ENCODE measurements around the gene MPND. TPM values are rescaled to one million over a fixed set of nuclear protein-coding genes. Genes with fewer than 3 reads are reported as not detected.
A peak's percentile ranks its signal among the peaks of the same experiment; 100 is the strongest.

The MPND gene
- total and polyA plus RNA-seq, 2 of the 13 experiments (the other 11 are each of a cell fraction or from before 2014, with no cell fraction given), result 10.8 to 15.8 TPM

DNA sequence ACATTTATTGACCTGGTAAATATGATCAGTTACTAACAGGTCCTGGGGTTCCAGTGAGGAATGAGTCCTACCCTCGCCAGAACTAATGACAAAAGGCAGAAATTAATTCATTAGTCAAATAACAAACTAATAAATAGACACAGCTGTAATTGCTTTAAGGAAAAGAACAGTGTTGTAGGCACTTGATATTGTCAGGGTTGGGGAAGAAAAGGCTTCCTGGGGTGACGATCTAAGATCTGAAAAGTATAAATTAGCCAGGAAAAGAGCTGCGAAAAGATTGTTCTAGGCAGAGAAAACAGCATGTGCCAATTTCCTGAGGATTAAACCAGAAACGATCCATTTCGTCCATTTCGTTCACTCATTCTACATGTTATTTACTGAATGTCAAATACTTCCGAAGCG lies 58.4 kb downstream of the MPND start (continued):
- TF ChIP-seq LCORL (IDR thresholded peaks at IDR 0.05) (no peak), LCORL (CRISPR knock-in tag; IDR thresholded peaks at IDR 0.05) (0 out of 2 replicates have a peak, but pooled peaks have one; percentile 29), FIP1L1 (IDR thresholded peaks at IDR 0.05; ENCODE audit: borderline replicate concordance, insufficient read depth, low read depth, low read length) (no peak), SIX4 (CRISPR knock-in tag; IDR thresholded peaks at IDR 0.05) (no peak), SIX1 (CRISPR knock-in tag; IDR thresholded peaks at IDR 0.05; ENCODE audit: borderline replicate concordance) (no peak), WIZ (CRISPR knock-in tag; IDR thresholded peaks at IDR 0.05) (no peak)
- TF ChIP-seq, protein P1, sequence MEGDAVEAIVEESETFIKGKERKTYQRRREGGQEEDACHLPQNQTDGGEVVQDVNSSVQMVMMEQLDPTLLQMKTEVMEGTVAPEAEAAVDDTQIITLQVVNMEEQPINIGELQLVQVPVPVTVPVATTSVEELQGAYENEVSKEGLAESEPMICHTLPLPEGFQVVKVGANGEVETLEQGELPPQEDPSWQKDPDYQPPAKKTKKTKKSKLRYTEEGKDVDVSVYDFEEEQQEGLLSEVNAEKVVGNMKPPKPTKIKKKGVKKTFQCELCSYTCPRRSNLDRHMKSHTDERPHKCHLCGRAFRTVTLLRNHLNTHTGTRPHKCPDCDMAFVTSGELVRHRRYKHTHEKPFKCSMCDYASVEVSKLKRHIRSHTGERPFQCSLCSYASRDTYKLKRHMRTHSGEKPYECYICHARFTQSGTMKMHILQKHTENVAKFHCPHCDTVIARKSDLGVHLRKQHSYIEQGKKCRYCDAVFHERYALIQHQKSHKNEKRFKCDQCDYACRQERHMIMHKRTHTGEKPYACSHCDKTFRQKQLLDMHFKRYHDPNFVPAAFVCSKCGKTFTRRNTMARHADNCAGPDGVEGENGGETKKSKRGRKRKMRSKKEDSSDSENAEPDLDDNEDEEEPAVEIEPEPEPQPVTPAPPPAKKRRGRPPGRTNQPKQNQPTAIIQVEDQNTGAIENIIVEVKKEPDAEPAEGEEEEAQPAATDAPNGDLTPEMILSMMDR (CRISPR knock-in tag; IDR thresholded peaks at IDR 0.05), result no peak
- TF ChIP-seq, protein P2, sequence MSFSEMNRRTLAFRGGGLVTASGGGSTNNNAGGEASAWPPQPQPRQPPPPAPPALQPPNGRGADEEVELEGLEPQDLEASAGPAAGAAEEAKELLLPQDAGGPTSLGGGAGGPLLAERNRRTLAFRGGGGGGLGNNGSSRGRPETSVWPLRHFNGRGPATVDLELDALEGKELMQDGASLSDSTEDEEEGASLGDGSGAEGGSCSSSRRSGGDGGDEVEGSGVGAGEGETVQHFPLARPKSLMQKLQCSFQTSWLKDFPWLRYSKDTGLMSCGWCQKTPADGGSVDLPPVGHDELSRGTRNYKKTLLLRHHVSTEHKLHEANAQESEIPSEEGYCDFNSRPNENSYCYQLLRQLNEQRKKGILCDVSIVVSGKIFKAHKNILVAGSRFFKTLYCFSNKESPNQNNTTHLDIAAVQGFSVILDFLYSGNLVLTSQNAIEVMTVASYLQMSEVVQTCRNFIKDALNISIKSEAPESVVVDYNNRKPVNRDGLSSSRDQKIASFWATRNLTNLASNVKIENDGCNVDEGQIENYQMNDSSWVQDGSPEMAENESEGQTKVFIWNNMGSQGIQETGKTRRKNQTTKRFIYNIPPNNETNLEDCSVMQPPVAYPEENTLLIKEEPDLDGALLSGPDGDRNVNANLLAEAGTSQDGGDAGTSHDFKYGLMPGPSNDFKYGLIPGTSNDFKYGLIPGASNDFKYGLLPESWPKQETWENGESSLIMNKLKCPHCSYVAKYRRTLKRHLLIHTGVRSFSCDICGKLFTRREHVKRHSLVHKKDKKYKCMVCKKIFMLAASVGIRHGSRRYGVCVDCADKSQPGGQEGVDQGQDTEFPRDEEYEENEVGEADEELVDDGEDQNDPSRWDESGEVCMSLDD (CRISPR knock-in tag; IDR thresholded peaks at IDR 0.05; ENCODE audit: borderline replicate concordance), result 0 out of 2 replicates have a peak, but pooled peaks have one; percentile 1

Measured in HepG2 (cell line).